Activated CD8-positive, alpha-beta T cell treated with anti-CD3 and anti-CD28 coated beads, Interleukin-2, amount 10 ng/mL, durations not matched to agents 7 days and 5 days (primary cell): ENCODE data around the gene TRMT112. TPM values are rescaled to one million over a fixed set of nuclear protein-coding genes. Genes with fewer than 3 reads are reported as not detected.
"Not testable (repeated sequence)": the region's sequence is repeated elsewhere in the genome, so short reads cannot be mapped to it uniquely, and the experiment has no call there.

Source experiments
- ATAC-seq: fragments of 150-1000 bp; cut with Tn5 transposase; one replicate; pipeline ENCODE4 v1.10.0; 2021; ENCODE audit warnings: moderate library complexity
- CTCF ChIA-PET: fragments of 350-600 bp; sonication (Branson Sonifier 250); formaldehyde crosslinking; loops from one replicate; lab custom pipeline; 2021; ENCODE audit warnings: antibody characterized with exemption; lab: Charles Lee
- POLR2A ChIA-PET: fragments of 350-600 bp; sonication (Branson Sonifier 250); formaldehyde crosslinking; loops from one replicate; lab custom pipeline; 2021; ENCODE audit warnings: antibody characterized with exemption; lab: Charles Lee
- DNase-seq: peaks from one replicate; pipeline ENCODE4 v3.0.0-alpha.2; 2020
- H3K27ac Mint-ChIP-seq: one replicate; pipeline ENCODE4 v1.8.0; 2021; ENCODE audit warnings: mild to moderate bottlenecking, mixed read lengths
- H3K27me3 Mint-ChIP-seq: one replicate; pipeline ENCODE4 v1.8.0; 2021; ENCODE audit warnings: low read depth, mixed read lengths
- H3K36me3 Mint-ChIP-seq: one replicate; pipeline ENCODE4 v1.8.0; 2021; ENCODE audit warnings: low read depth, mixed read lengths
- H3K4me1 Mint-ChIP-seq: one replicate; pipeline ENCODE4 v1.8.0; 2021; ENCODE audit warnings: low read depth, mixed read lengths
- H3K4me3 Mint-ChIP-seq: one replicate; pipeline ENCODE4 v1.8.0; 2021; ENCODE audit warnings: mild to moderate bottlenecking, mixed read lengths
- H3K9me3 Mint-ChIP-seq: one replicate; pipeline ENCODE4 v1.8.0; 2022; ENCODE audit warnings: mixed read lengths; ENCODE audit not compliant: insufficient read depth
- total RNA-seq, 2 experiments: library from RNA; stranded (reverse); gene quantifications; one replicate each; pipeline ENCODE4 v1.2.3, GENCODE V29; 2021

Gene TRMT112
- total RNA-seq, 2 experiments from 2014 or later = 154 to 165 TPM

- peak; percentile 59 for DNase-seq
- CTCF ChIA-PET = interaction anchor here (0.7 to 5.3 kb wide), 23 partner anchors 8 to 801 kb away, joined by 3 to 137 read pairs (median 5); partner anchors contain the start of genes BAD, CCDC88B, ESRRA and FERMT3
Measured at GRCh38 chr11:64316672-64317324, 561 bp downstream of the TRMT112 start.

GRCh38 chr11:64315667-64316526 is 1.5 kb downstream of the TRMT112 start:
- H3K9me3 Mint-ChIP-seq = not testable (repeated sequence)

More at GRCh38 chr11:64316672-64317324, 561 bp downstream of the TRMT112 start:
- Mint-ChIP-seq H3K4me3 (peak overlapping the region; percentile 89), H3K36me3 (peaks cover 47% of the 10 kb centered on the region), H3K4me1 (peaks cover 55% of the 10 kb centered on the region), H3K27ac (peak overlapping the region; percentile 100), H3K27me3 (no peaks in the 10 kb centered on the region), H3K9me3 (no peaks in the 10 kb centered on the region)
- POLR2A ChIA-PET = interaction anchor here (0.7 to 3.9 kb wide), 18 partner anchors 11 to 509 kb away, joined by 3 to 44 read pairs (median 6); partner anchors contain the start of genes CCDC88B, ESRRA, FERMT3 and PPP1R14B
- peak; percentile 7 for ATAC-seq

GRCh38 chr11:64314805-64315561 is 2.4 kb downstream of the TRMT112 start:
- ChIA-PET POLR2A (no interaction called here), CTCF (no interaction called here)
- H3K4me3 Mint-ChIP-seq = no peak overlapping the region

More at GRCh38 chr11:64315667-64316526, 1.5 kb downstream of the TRMT112 start:
- CTCF ChIA-PET = interaction anchor here (1.0 to 5.3 kb wide), 6 partner anchors 13 to 133 kb away, joined by 3 to 137 read pairs (median 14); partner anchors contain the start of genes ESRRA and FERMT3
- peak overlapping the region; percentile 89 for H3K4me3 Mint-ChIP-seq
- H3K4me1 Mint-ChIP-seq = peaks cover 57% of the 10 kb centered on the region
- ATAC-seq, DNase-seq, H3K27me3 Mint-ChIP-seq: not testable (repeated sequence)
- POLR2A ChIA-PET = interaction anchor here (2.5 to 3.9 kb wide), 5 partner anchors 10 to 109 kb away, joined by 18 to 44 read pairs (median 37); partner anchors contain the start of genes CCDC88B, ESRRA and FERMT3
- peaks cover 45% of the 10 kb centered on the region for H3K36me3 Mint-ChIP-seq
- H3K27ac Mint-ChIP-seq = peak overlapping the region; percentile 100

GRCh38 chr11:64314146-64314804 is 3.1 kb downstream of the TRMT112 start:
- no peak overlapping the region for H3K27ac Mint-ChIP-seq
- ChIA-PET CTCF (no interaction called here), POLR2A (no interaction called here)
- peaks cover 49% of the 10 kb centered on the region for H3K4me1 Mint-ChIP-seq
- H3K9me3 Mint-ChIP-seq = no peaks in the 10 kb centered on the region
- H3K4me3 Mint-ChIP-seq = no peak overlapping the region
- no peaks in the 10 kb centered on the region for H3K27me3 Mint-ChIP-seq
- peaks cover 45% of the 10 kb centered on the region for H3K36me3 Mint-ChIP-seq
- DNase-seq (no peak), ATAC-seq (no peak)

More at GRCh38 chr11:64314805-64315561, 2.4 kb downstream of the TRMT112 start:
- no peaks in the 10 kb centered on the region for H3K27me3 Mint-ChIP-seq
- peaks cover 53% of the 10 kb centered on the region for H3K4me1 Mint-ChIP-seq
- H3K9me3 Mint-ChIP-seq = no peaks in the 10 kb centered on the region
- DNase-seq (no peak), ATAC-seq (no peak)
- H3K27ac Mint-ChIP-seq = peak overlapping the region; percentile 12
- peaks cover 43% of the 10 kb centered on the region for H3K36me3 Mint-ChIP-seq

- Mint-ChIP-seq H3K4me3 (no peak overlapping the region), H3K36me3 (peaks cover 46% of the 10 kb centered on the region)
Measured at GRCh38 chr11:64313491-64314145, 3.7 kb downstream of the TRMT112 start.

GRCh38 chr11:64312947-64313346 is 4.4 kb downstream of the TRMT112 start:
- Mint-ChIP-seq H3K27me3 (no peaks in the 10 kb centered on the region), H3K9me3 (no peaks in the 10 kb centered on the region), H3K4me3 (no peak overlapping the region), H3K36me3 (peaks cover 46% of the 10 kb centered on the region), H3K27ac (peak overlapping the region; percentile 60), H3K4me1 (peaks cover 38% of the 10 kb centered on the region)
- ATAC-seq (no peak), DNase-seq (no peak)
- ChIA-PET POLR2A (no interaction called here), CTCF (interaction anchor here (1.2 to 1.3 kb wide), 2 partner anchors 9 to 19 kb away, joined by 3 to 6 read pairs; no protein-coding TSS in a partner anchor)

More at GRCh38 chr11:64313491-64314145, 3.7 kb downstream of the TRMT112 start:
- Mint-ChIP-seq H3K4me1 (peaks cover 43% of the 10 kb centered on the region), H3K27me3 (no peaks in the 10 kb centered on the region), H3K9me3 (no peaks in the 10 kb centered on the region), H3K27ac (peak overlapping the region; percentile 60)
- CTCF ChIA-PET = interaction anchor here (1.2 to 1.3 kb wide), 2 partner anchors 9 to 18 kb away, joined by 3 to 6 read pairs; no protein-coding TSS in a partner anchor
- POLR2A ChIA-PET = no interaction called here
- ATAC-seq = no peak
- DNase-seq = no peak

GRCh38 chr11:64307795-64308194 is 9.6 kb downstream of the TRMT112 start:
- H3K9me3 Mint-ChIP-seq, H3K27me3 Mint-ChIP-seq, ATAC-seq, DNase-seq: not testable (repeated sequence)
- ChIA-PET POLR2A (interaction anchor here (0.7 to 5.5 kb wide), 2 partner anchors 10 to 1472 kb away, joined by 3 to 39 read pairs; partner anchors contain the start of genes PRDX5 and TRMT112), CTCF (interaction anchor here (1.3 to 1.9 kb wide), 2 partner anchors 10 to 24 kb away, joined by 4 to 7 read pairs; partner anchors contain the start of genes PRDX5 and TRMT112)
- H3K4me3 Mint-ChIP-seq = peak overlapping the region; percentile 22
- H3K36me3 Mint-ChIP-seq = peaks cover 28% of the 10 kb centered on the region
- H3K4me1 Mint-ChIP-seq = peaks cover 54% of the 10 kb centered on the region
- H3K27ac Mint-ChIP-seq = peak overlapping the region; percentile 30

- ChIA-PET POLR2A (interaction anchor here (0.7 to 5.5 kb wide), 2 partner anchors 10 to 36 kb away, joined by 4 to 39 read pairs; partner anchors contain the start of genes PRDX5 and TRMT112), CTCF (interaction anchor here (1.3 to 1.9 kb wide), 2 partner anchors 11 to 24 kb away, joined by 4 to 7 read pairs; partner anchors contain the start of genes PRDX5 and TRMT112)
- Mint-ChIP-seq H3K27me3 (no peaks in the 10 kb centered on the region), H3K4me1 (peaks cover 49% of the 10 kb centered on the region), H3K36me3 (peaks cover 23% of the 10 kb centered on the region), H3K9me3 (no peaks in the 10 kb centered on the region), H3K27ac (peak overlapping the region; percentile 91), H3K4me3 (peak overlapping the region; percentile 95)
- no peak for DNase-seq
- no peak for ATAC-seq
Measured at GRCh38 chr11:64306876-64307622, 10.3 kb downstream of the TRMT112 start.

- no peak for ATAC-seq
- H3K4me3 Mint-ChIP-seq = peak overlapping the region; percentile 95
- peaks cover 52% of the 10 kb centered on the region for H3K4me1 Mint-ChIP-seq
- no peaks in the 10 kb centered on the region for H3K27me3 Mint-ChIP-seq
- CTCF ChIA-PET = interaction anchor here (1.9 kb wide), 1 partner anchor 25 kb away, joined by 7 read pairs; no protein-coding TSS in a partner anchor
- H3K27ac Mint-ChIP-seq = peak overlapping the region; percentile 91
- no peaks in the 10 kb centered on the region for H3K9me3 Mint-ChIP-seq
- peaks cover 23% of the 10 kb centered on the region for H3K36me3 Mint-ChIP-seq
- POLR2A ChIA-PET = interaction anchor here (0.7 to 5.5 kb wide), 2 partner anchors 11 to 35 kb away, joined by 4 to 39 read pairs; partner anchors contain the start of genes PRDX5 and TRMT112
- no peak for DNase-seq
Measured at GRCh38 chr11:64306563-64306875, 10.8 kb downstream of the TRMT112 start.
